ENCODE data around the gene ANKRD20A1.
"Not testable (repeated sequence)": the region's sequence is repeated elsewhere in the genome, so short reads cannot be mapped to it uniquely, and the experiment has no call there.

The ANKRD20A1 gene

DNA sequence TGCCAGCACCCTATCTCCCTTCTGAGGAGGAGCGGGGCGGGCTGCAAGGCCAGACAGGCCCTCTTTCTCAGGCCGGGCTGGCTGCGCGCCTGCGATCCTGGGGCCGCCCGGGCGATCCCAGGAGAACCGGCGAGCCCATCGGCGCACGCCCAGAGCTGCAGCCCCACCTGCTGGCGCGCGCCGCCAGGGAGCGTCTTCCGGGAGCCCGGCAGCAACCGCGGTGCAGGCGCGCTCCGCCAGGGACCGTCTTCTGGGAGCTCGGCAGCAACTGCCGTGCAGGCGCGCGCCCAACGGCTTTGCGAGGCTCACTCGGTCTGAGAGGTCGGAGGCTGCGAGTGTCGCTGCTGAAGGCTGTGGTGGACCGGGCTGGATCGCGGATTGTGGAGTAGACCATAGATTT, at the start of gene ANKRD20A1:
Gene ANKRD20A1 (plus strand): TSS at position 61 of the 400 bp plus-strand sequence. CDS start 496 bp downstream, outside the sequence.
- DNase-seq, result not testable (repeated sequence)

DNA sequence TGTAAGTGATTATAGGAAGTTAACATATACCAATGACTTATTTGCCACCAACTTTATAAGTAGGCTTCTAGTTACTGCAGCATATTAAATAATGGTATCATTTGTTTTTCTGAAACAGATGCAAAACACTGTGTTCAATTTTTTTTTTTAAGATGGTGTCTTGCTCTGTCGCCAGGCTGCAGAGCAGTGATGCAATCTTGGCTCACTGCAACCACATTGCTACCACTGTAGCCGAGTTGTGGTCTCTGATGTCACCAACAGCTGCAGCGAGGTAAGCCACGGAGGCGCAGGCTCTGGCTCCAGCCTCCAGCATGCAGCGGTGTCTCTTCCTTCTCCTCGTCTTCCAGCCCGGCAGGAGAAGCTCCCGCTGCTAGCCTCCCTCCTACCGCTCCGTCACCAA, 26.6 kb upstream of the ANKRD20A1 start:
- not testable (repeated sequence) for DNase-seq
